Neural progenitor cell (in vitro differentiated cells): ENCODE measurements around the gene VASH2.

Experiments used
- CTCF ChIP-seq: fragments of 200-600 bp; sonication (generic); IDR thresholded peaks from 2 replicates; pipeline ENCODE4 v1.5.1; 2017; ENCODE audit warnings: antibody characterized with exemption, mild to moderate bottlenecking
- EZH2 ChIP-seq: fragments of 200-600 bp; sonication (generic); IDR thresholded peaks from 2 replicates; pipeline ENCODE4 v1.6.1; 2017; ENCODE audit warnings: antibody characterized with exemption, mild to moderate bottlenecking, moderate library complexity
- EZH2phosphoT487 ChIP-seq: fragments of 200-600 bp; sonication (generic); IDR thresholded peaks from 2 replicates; pipeline ENCODE4 v1.6.1; 2017; ENCODE audit warnings: antibody characterized with exemption

GRCh38 chr1:213008564-213008963 is 58.2 kb downstream of the VASH2 start:
- TF ChIP-seq CTCF (no peak), EZH2 (no peak), EZH2phosphoT487 (no peak)
